GM12878 (cell line): ENCODE results near the gene OSER1. TPM values are rescaled to one million over a fixed set of nuclear protein-coding genes. Genes with fewer than 3 reads are reported as not detected.

ENCODE experiments used
- ATAC-seq: fragments of 200-7000 bp; cut with Tn5 transposase; 3 replicates; pipeline ENCODE4 v1.9.1; 2020; ENCODE audit warnings: mild to moderate bottlenecking, moderate library complexity
- BruUV-seq: library from RNA; stranded (reverse); fragments of 400-500 nt; replicated peaks from 2 replicates; lab custom pipeline; 2021; lab: Mats Ljungman, UMichigan
- CTCF ChIA-PET: fragments of 300-600 bp; sonication (Branson Sonifier 250); formaldehyde crosslinking; extraction: SDS; loops from one replicate; lab custom pipeline; 2021; ENCODE audit warnings: inconsistent platforms; lab: Yijun Ruan, JAX
- POLR2A ChIA-PET: fragments of 350-600 bp; formaldehyde crosslinking; extraction: SDS; loops from one replicate; lab custom pipeline; 2021; ENCODE audit warnings: inconsistent platforms; lab: Charles Lee
- RAD21 ChIA-PET: fragments of 300-600 bp; sonication (Branson Sonifier 250); formaldehyde crosslinking; loops from one replicate; lab custom pipeline; 2023; ENCODE audit warnings: antibody characterized with exemption; ENCODE audit not compliant: unreplicated experiment; lab: Charles Lee
- SMC1A ChIA-PET: fragments of 300-600 bp; sonication (Branson Sonifier 250); formaldehyde crosslinking; loops from one replicate; lab custom pipeline; 2023; ENCODE audit not compliant: unreplicated experiment, uncharacterized antibody; lab: Charles Lee
- DNase-seq: peaks from one replicate; pipeline ENCODE4 v3.0.0-alpha.2; 2011; ENCODE audit warnings: low read depth, low spot score
- FAIRE-seq: peaks from 3 replicates; lab custom pipeline; 2011; peaks lifted over from hg19 to GRCh38; lab: Jason Lieb, UNC
- H2AFZ ChIP-seq: 2 replicates; pipeline ENCODE4 v1.6.0; 2011; ENCODE audit warnings: low read depth, low read length, control low read depth; ENCODE audit not compliant: control insufficient read depth
- H3K27ac ChIP-seq: 2 replicates; pipeline ENCODE4 v1.5.1; 2011; ENCODE audit warnings: control low read depth; ENCODE audit not compliant: control insufficient read depth, insufficient read depth
- H3K27me3 ChIP-seq, 2 experiments: replicated peaks in 1 of 2; 2 replicates each; pipeline versions ENCODE4 v1.6.0 to v1.6.1; 2011; ENCODE audit warnings: low read length in 1 of 2; ENCODE audit not compliant: control insufficient read depth in 2 of 2, insufficient read depth in 2 of 2
- H3K36me3 ChIP-seq, 2 experiments: 2 replicates each; pipeline ENCODE4 v1.5.1; 2011; ENCODE audit warnings: low read length in 1 of 2; ENCODE audit not compliant: control insufficient read depth in 2 of 2, insufficient read depth in 2 of 2
- H3K4me1 ChIP-seq: 2 replicates; pipeline ENCODE4 v1.6.1; 2011; ENCODE audit warnings: mild to moderate bottlenecking, low read length, moderate library complexity, mixed read lengths; ENCODE audit not compliant: control insufficient read depth, insufficient read depth
- H3K4me2 ChIP-seq: 2 replicates; pipeline ENCODE4 v1.6.0; 2011; ENCODE audit warnings: control low read depth; ENCODE audit not compliant: control insufficient read depth, insufficient read depth
- H3K4me3 ChIP-seq: fragments of 200-600 bp; sonication (generic); 2 replicates; pipeline ENCODE4 v1.5.1; 2016
- H3K79me2 ChIP-seq: 2 replicates; pipeline ENCODE4 v1.6.0; 2011; ENCODE audit warnings: low read length; ENCODE audit not compliant: control insufficient read depth, insufficient read depth
- H3K9ac ChIP-seq: 2 replicates; pipeline ENCODE4 v1.8.0; 2011; ENCODE audit warnings: low read length, control low read depth, mixed read lengths; ENCODE audit not compliant: control insufficient read depth, insufficient read depth
- H3K9me3 ChIP-seq: replicated peaks from 3 replicates; pipeline ENCODE4 v1.5.1; 2011; ENCODE audit warnings: mild to moderate bottlenecking, low read length; ENCODE audit not compliant: control insufficient read depth, insufficient read depth
- H4K20me1 ChIP-seq: 2 replicates; pipeline ENCODE4 v1.6.0; 2011; ENCODE audit not compliant: control insufficient read depth, insufficient read depth
- E2F4 ChIP-seq: IDR thresholded peaks from 2 replicates; pipeline ENCODE4 v1.6.1; 2012; ENCODE audit warnings: low read depth, low read length, improper control_type of control experiment
- MAX ChIP-seq: IDR thresholded peaks from 2 replicates; pipeline ENCODE4 v1.6.1; 2012; ENCODE audit warnings: low read depth, low read length, improper control_type of control experiment
- NKRF ChIP-seq: fragments of 450-650 bp; conservative IDR thresholded peaks from 2 replicates; pipeline ENCODE4 v1.6.1; 2017; ENCODE audit warnings: mild to moderate bottlenecking, moderate library complexity
- RELB ChIP-seq: fragments of 450-650 bp; IDR thresholded peaks from 2 replicates; pipeline ENCODE4 v1.6.1; 2017; ENCODE audit warnings: low read depth, mild to moderate bottlenecking, moderate library complexity
- RFX5 ChIP-seq: IDR thresholded peaks from 2 replicates; pipeline ENCODE4 v1.6.1; 2011; ENCODE audit warnings: low read depth, low read length, improper control_type of control experiment
- SMC3 ChIP-seq: IDR thresholded peaks from 2 replicates; pipeline ENCODE4 v1.6.1; 2011; ENCODE audit warnings: low read length, improper control_type of control experiment, borderline replicate concordance
- SREBF1 ChIP-seq: IDR thresholded peaks from 2 replicates; pipeline ENCODE4 v1.6.1; 2012; ENCODE audit warnings: mild to moderate bottlenecking, low read length
- TBL1XR1 ChIP-seq: IDR thresholded peaks from 2 replicates; pipeline ENCODE4 v1.6.1; 2012; ENCODE audit warnings: low read depth, low read length, improper control_type of control experiment
- TCF3 ChIP-seq: IDR thresholded peaks from 2 replicates; pipeline ENCODE4 v1.6.1; 2012; ENCODE audit warnings: low read depth, mild to moderate bottlenecking, low read length, borderline replicate concordance; ENCODE audit not compliant: insufficient read depth
- ZNF592 ChIP-seq: fragments of 450-650 bp; IDR thresholded peaks from 2 replicates; pipeline ENCODE4 v1.6.1; 2017; ENCODE audit warnings: mild to moderate bottlenecking, moderate library complexity
- ZZZ3 ChIP-seq: IDR thresholded peaks from 2 replicates; pipeline ENCODE4 v1.6.1; 2011; ENCODE audit warnings: low read depth; ENCODE audit not compliant: control insufficient read depth, insufficient read length
- WGBS: methylation state at CpG from one replicate; pipeline ENCODE4 v1.1.6; 2016; ENCODE audit warnings: low lambda C conversion rate; ENCODE audit not compliant: insufficient replicate concordance, insufficient coverage; ENCODE audit errors: missing lambda C conversion rate; 5-methylcytosine and 5-hydroxymethylcytosine counted together
- in situ Hi-C: fragments of 300-500 bp; cut with MboI; formaldehyde crosslinking; loops from 9 replicates; pipeline ENCODE4 v1.14.3; 2018; ENCODE audit warnings: mixed read lengths
- intact Hi-C: fragments of 100-400 bp; cut with micrococcal nuclease; formaldehyde crosslinking; loops from one replicate; pipeline ENCODE4 v1.14.2; 2022; ENCODE audit not compliant: unreplicated experiment
- polyA plus RNA-seq, 11 experiments: library from polyadenylated mRNA; depleted of rRNA in 4 of 11; unstranded in 6 of 11; stranded (reverse) in 5 of 11; fragments of >200 nt; fragmentation: Nextera tagmentation in 4 of 11; fragmentation: Illumina TruSeq in 1 of 11; extraction: Ambion mirVana in 4 of 11; extraction: Trizol in 1 of 11; gene quantifications; 1 replicate in 1 of 11; 2 replicates in 10 of 11; pipeline versions ENCODE4 v1.2.1 to v1.2.3, GENCODE V29; 2011 to 2016; ENCODE audit warnings: inconsistent platforms in 2 of 11, missing spikeins in 2 of 11, low read depth in 1 of 11
- total RNA-seq, 4 experiments: library from RNA; depleted of rRNA in 3 of 4; stranded (reverse); fragments of >200 nt in 3 of 4; fragmentation: Illumina TruSeq in 1 of 4; extraction: Trizol in 1 of 4; gene quantifications; 2 replicates each; pipeline versions ENCODE4 v1.2.1 to v1.2.3, GENCODE V29; 2013 to 2021

OSER1 gene
- total and polyA plus RNA-seq, 10 of the 15 experiments (the other 5 are each of a cell fraction or from before 2014, with no cell fraction given) = 19.3 to 63.8 (median 28.4) TPM

- ATAC-seq = no peak
- no peaks in the 10 kb centered on the region for H3K27me3 ChIP-seq
- ChIA-PET RAD21 (no interaction called here), CTCF (interaction anchor here (0.8 to 2.0 kb wide), 5 partner anchors 13 to 511 kb away, joined by 3 to 6 read pairs (median 4); partner anchors contain the start of gene FITM2), POLR2A (interaction anchor here (0.6 kb wide), 1 partner anchor 408 kb away, joined by 4 read pairs; no protein-coding TSS in a partner anchor), SMC1A (no interaction called here)
- FAIRE-seq = no peak
- H3K27ac ChIP-seq = no peak overlapping the region
- in situ Hi-C loops = no loop called here
- H3K4me3 ChIP-seq = no peak overlapping the region
- H3K9me3 ChIP-seq = no peaks in the 10 kb centered on the region
- H2AFZ ChIP-seq = no peak overlapping the region
- no peak for DNase-seq
- H3K36me3 ChIP-seq = peaks cover 8 to 35% of the 10 kb centered on the region in 2 experiments
- peaks cover 23% of the 10 kb centered on the region for H3K79me2 ChIP-seq
- no TSS peak for BruUV-seq
- WGBS = 95% methylated on average over 2 of the region's 2 CpGs
- no peak overlapping the region for H3K4me2 ChIP-seq
- H3K9ac ChIP-seq = no peak overlapping the region
- no peaks in the 10 kb centered on the region for H3K4me1 ChIP-seq
- H4K20me1 ChIP-seq = no peaks in the 10 kb centered on the region
- intact Hi-C loops = no loop called here
- no peak for TF ChIP-seq TCF3
- no peak for TF ChIP-seq SMC3
- no peak for TF ChIP-seq MAX
- TF ChIP-seq E2F4 = no peak
- TF ChIP-seq NKRF = no peak
- no peak for TF ChIP-seq RFX5
- no peak for TF ChIP-seq SREBF1
- TF ChIP-seq RELB = no peak
- TF ChIP-seq TBL1XR1 = no peak
- TF ChIP-seq ZZZ3 = no peak
- TF ChIP-seq ZNF592 = no peak
Observed at GRCh38 chr20:44203161-44203560, 7.4 kb downstream of the OSER1 start.
